Lower lobe of right lung (tissue), 2 donors: ENCODE measurements around the gene MPRIP. TPM values are rescaled to one million over a fixed set of nuclear protein-coding genes. Genes with fewer than 3 reads are reported as not detected.

ENCODE experiments used
- ATAC-seq, 2 donors: fragments of 200-7000 bp; cut with Tn5 transposase; one replicate each; pipeline ENCODE4 v1.9.1; 2020 to 2022; ENCODE audit warnings: mild to moderate bottlenecking in 2 of 2, moderate library complexity in 2 of 2
- DNase-seq: peaks from one replicate; pipeline ENCODE4 v3.0.0-alpha.2; 2020
- H3K27ac ChIP-seq: fragments of 200-600 bp; one replicate; pipeline ENCODE4 v1.8.0; 2022
- H3K27me3 ChIP-seq: fragments of 200-600 bp; one replicate; pipeline ENCODE4 v1.8.0; 2022; ENCODE audit warnings: low read depth
- H3K36me3 ChIP-seq: fragments of 200-600 bp; one replicate; pipeline ENCODE4 v1.8.0; 2022; ENCODE audit warnings: mild to moderate bottlenecking
- H3K4me1 ChIP-seq: fragments of 200-600 bp; one replicate; pipeline ENCODE4 v1.8.0; 2022
- H3K4me3 ChIP-seq: fragments of 200-600 bp; one replicate; pipeline ENCODE4 v1.8.0; 2022; ENCODE audit warnings: mild to moderate bottlenecking
- H3K9me3 ChIP-seq: fragments of 200-600 bp; one replicate; pipeline ENCODE4 v1.8.0; 2022
- intact Hi-C: fragments of 100-400 bp; cut with DNase I; formaldehyde crosslinking; loops from one replicate; pipeline ENCODE4 v1.11.0; 2022
- total RNA-seq: library from RNA; stranded (reverse); fragmentation: NEBNext Ultra II Directional; extraction: Animal tissue kit (Norgen Biotek cat#: 25700); gene quantifications from one replicate; pipeline ENCODE4 v1.2.1, GENCODE V29; 2021
- TF ChIP-seq, protein P1 (sequence below): fragments of 200-600 bp; IDR thresholded peaks from one replicate; pipeline ENCODE4 v1.8.0; 2022; ENCODE audit warnings: antibody characterized with exemption, mild to moderate bottlenecking
- donor health status: DM: no; HTN: yes; CAD: no; lungs with severe emphysema.

Gene MPRIP
- total RNA-seq, 1 donor from 2014 or later = 232 TPM

DNA sequence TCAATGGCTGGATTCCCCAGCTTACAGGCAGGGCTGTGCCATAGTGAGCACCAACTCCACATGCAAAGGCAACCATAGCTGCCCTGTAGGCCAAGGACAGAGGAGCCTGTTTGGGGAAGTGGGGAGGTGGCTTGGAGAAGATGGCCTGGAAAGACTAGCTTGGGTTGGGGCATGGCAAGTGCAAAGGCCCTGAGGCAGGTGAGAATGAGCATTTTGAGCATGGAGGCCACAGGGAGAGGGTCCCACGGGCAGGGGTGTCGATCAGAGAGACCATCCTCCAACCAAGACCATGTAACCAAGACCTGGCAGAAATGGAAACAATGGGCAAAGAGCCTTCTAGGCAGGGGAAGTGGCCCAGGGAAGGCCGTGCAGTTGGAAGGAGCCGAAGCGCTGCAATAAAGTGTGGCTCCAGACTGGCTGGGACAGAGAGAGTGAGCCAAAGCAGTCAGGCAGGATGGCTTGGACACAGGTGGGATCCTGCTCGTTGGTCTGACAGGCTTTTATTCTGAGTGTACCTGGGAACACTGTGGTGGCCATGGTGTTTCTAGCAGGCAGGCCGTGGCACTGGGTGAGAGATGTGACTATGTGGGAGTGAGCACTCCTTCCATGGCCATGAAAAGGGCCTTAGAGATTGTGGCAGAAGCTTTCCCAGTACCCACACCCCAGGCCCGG, 24.8 kb upstream of the MPRIP start:
- intact Hi-C loops = no loop called here
- Histone ChIP-seq H3K36me3 (no peaks in the 10 kb centered on the region), H3K4me3 (no peak overlapping the region), H3K9me3 (no peaks in the 10 kb centered on the region), H3K27ac (peak overlapping the region; percentile 75), H3K4me1 (peaks cover 47% of the 10 kb centered on the region), H3K27me3 (no peaks in the 10 kb centered on the region)
- TF ChIP-seq, protein P1, sequence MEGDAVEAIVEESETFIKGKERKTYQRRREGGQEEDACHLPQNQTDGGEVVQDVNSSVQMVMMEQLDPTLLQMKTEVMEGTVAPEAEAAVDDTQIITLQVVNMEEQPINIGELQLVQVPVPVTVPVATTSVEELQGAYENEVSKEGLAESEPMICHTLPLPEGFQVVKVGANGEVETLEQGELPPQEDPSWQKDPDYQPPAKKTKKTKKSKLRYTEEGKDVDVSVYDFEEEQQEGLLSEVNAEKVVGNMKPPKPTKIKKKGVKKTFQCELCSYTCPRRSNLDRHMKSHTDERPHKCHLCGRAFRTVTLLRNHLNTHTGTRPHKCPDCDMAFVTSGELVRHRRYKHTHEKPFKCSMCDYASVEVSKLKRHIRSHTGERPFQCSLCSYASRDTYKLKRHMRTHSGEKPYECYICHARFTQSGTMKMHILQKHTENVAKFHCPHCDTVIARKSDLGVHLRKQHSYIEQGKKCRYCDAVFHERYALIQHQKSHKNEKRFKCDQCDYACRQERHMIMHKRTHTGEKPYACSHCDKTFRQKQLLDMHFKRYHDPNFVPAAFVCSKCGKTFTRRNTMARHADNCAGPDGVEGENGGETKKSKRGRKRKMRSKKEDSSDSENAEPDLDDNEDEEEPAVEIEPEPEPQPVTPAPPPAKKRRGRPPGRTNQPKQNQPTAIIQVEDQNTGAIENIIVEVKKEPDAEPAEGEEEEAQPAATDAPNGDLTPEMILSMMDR = no peak
- no peak for DNase-seq
- no peak for ATAC-seq

DNA sequence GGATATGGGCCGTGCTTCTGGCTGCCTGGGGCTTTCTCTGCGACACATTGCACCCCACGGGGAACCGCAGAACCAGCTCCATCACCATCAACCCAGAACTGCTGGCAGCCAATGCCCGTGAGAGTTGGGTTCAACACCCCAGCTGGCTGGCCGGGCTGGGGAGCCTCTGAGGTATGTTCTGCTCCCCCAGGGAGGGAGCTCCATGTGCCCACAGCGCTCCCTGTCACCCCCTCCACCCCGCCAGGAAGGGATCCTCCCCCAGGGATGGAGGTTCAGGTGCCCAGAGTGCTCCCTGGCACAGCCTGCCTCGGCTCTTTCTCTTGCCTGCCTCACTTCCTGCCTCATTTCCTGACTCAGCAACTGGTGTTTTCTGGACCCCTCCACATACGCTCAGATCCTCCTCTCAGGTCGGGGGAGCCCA, 24.2 kb upstream of the MPRIP start:
- Histone ChIP-seq H3K4me1 (peaks cover 47% of the 10 kb centered on the region), H3K36me3 (no peaks in the 10 kb centered on the region), H3K27me3 (no peaks in the 10 kb centered on the region), H3K9me3 (no peaks in the 10 kb centered on the region), H3K4me3 (no peak overlapping the region), H3K27ac (peak overlapping the region; percentile 75)
- TF ChIP-seq, protein P1 = no peak
- ATAC-seq = no peak
- DNase-seq = no peak
- intact Hi-C loops = no loop called here

DNA sequence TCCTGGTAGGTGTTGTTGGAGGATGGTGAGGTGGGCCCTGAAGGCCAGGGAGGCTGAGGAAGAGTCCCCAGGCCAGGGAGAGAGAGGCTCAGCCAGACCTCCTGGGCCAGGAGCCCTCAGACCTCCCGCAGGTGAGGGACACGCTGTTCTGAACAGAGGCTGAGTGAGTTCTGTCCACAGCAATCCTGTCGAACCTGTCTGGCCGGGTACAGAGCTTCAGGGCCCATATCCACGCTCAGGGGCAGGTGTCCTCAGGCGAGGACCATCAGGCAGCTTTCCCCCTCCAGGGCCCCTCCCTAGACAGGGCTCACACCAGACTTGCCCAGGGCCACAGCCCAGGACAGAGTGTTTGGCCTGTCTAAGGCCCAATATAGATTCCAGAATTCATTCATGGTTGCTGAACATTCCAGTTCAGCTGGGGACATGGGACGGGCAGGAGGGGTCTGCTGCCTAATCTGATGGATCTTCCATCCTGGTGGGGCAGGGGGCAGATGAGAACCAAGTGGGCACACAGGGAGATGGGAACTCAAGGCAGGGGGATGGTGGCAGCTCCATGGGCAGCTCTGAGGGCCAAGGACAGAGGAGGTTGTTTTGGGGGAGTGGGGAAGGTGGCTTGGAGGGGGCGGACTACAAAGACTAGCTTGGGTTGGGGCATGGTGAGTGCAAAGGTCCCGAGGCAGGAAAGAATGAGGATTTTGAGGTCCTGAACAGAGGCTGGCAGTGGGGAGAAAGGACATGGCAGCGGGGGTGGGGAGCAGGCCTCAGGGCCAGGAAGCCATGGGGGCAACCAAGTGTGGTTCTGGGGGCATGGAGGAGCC, 23.4 kb upstream of the MPRIP start:
- intact Hi-C loops = no loop called here
- DNase-seq (peak; percentile 91), ATAC-seq (peak; percentile 86 to 90)
- Histone ChIP-seq H3K9me3 (no peaks in the 10 kb centered on the region), H3K27me3 (no peaks in the 10 kb centered on the region), H3K36me3 (no peaks in the 10 kb centered on the region), H3K27ac (peak overlapping the region; percentile 75), H3K4me1 (peaks cover 47% of the 10 kb centered on the region), H3K4me3 (no peak overlapping the region)
- TF ChIP-seq, protein P1 = no peak

DNA sequence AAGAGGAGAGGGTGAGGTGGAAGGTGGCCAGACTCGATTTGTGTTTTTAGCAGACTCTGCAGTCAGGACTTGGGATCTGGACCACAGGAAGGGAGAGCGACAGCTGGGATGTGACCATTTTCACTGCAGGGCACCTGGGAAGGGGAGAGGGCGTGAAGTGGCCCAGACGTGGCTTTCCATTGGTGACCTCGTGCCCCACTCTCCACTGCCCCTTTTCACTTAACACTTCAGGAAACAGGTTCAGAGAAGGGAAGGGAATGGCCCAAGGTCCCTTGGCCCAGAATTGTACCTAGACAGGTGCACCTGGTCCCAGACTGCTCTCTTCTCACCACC, 22.9 kb upstream of the MPRIP start:
- peaks cover 47% of the 10 kb centered on the region for H3K4me1 ChIP-seq
- H3K36me3 ChIP-seq = no peaks in the 10 kb centered on the region
- DNase-seq (no peak), ATAC-seq (no peak)
- no peak overlapping the region for H3K27ac ChIP-seq
- no peak overlapping the region for H3K4me3 ChIP-seq
- no peaks in the 10 kb centered on the region for H3K9me3 ChIP-seq
- TF ChIP-seq, protein P1 = no peak
- intact Hi-C loops = no loop called here
- H3K27me3 ChIP-seq = no peaks in the 10 kb centered on the region

DNA sequence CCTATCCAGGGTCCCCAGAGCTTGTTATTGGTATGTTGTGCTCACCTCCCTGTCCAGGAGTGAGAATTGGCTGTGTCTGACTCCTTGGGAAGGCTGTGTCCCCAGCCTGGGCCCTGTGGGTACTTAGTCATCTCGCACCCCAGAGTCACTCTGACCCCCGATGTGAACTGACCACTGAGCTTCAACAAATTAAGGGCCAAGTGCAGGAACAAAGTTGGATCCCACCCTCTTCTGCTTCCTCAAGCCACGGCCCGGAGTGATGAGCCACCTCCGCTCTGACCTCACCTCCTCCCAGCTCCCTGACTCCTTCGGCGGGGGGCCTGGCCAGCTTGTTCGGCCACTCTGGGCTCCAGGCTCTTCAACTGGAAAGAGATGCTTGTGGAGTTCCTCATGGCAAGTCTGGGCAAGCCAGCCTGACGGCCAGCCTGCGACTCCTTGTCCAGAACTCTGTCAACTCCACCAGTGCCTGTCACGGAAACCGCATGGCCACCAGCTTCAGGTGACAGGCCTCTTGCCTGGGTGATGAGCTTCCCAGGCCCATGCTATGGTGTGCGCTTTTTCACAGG, 22.3 kb upstream of the MPRIP start:
- H3K4me1 ChIP-seq = peaks cover 47% of the 10 kb centered on the region
- H3K27ac ChIP-seq = no peak overlapping the region
- no peaks in the 10 kb centered on the region for H3K27me3 ChIP-seq
- no peaks in the 10 kb centered on the region for H3K36me3 ChIP-seq
- TF ChIP-seq, protein P1 = no peak
- intact Hi-C loops = no loop called here
- no peaks in the 10 kb centered on the region for H3K9me3 ChIP-seq
- H3K4me3 ChIP-seq = no peak overlapping the region
- DNase-seq = peak; percentile 63
- ATAC-seq = peak in 1 of 2 donors; percentile 5
